Ishikawa (cell line): ENCODE results near the gene PDE11A.

Experiments used
- CEBPB ChIP-seq: IDR thresholded peaks from 2 replicates; pipeline ENCODE4 v1.6.1; 2012
- EP300 ChIP-seq: IDR thresholded peaks from 2 replicates; pipeline ENCODE4 v1.6.1; 2012; ENCODE audit warnings: borderline replicate concordance
- TEAD4 ChIP-seq: IDR thresholded peaks from 2 replicates; pipeline ENCODE4 v1.6.1; 2012
- ZBTB7A ChIP-seq: IDR thresholded peaks from 2 replicates; pipeline ENCODE4 v1.6.1; 2012; ENCODE audit warnings: low read depth
- TF ChIP-seq, protein P1 (sequence below): IDR thresholded peaks from 2 replicates; pipeline ENCODE4 v1.6.1; 2012
- TF ChIP-seq, protein P2 (sequence below): IDR thresholded peaks from 2 replicates; pipeline ENCODE4 v1.6.1; 2012; ENCODE audit warnings: low read depth, mild to moderate bottlenecking

GRCh38 chr2:177799531-177799930 is 273.0 kb downstream of the PDE11A start:
- TF ChIP-seq, protein P1, sequence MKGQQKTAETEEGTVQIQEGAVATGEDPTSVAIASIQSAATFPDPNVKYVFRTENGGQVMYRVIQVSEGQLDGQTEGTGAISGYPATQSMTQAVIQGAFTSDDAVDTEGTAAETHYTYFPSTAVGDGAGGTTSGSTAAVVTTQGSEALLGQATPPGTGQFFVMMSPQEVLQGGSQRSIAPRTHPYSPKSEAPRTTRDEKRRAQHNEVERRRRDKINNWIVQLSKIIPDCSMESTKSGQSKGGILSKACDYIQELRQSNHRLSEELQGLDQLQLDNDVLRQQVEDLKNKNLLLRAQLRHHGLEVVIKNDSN = no peak
- TF ChIP-seq EP300 (no peak), CEBPB (no peak), ZBTB7A (no peak), TEAD4 (no peak)
- TF ChIP-seq, protein P2, sequence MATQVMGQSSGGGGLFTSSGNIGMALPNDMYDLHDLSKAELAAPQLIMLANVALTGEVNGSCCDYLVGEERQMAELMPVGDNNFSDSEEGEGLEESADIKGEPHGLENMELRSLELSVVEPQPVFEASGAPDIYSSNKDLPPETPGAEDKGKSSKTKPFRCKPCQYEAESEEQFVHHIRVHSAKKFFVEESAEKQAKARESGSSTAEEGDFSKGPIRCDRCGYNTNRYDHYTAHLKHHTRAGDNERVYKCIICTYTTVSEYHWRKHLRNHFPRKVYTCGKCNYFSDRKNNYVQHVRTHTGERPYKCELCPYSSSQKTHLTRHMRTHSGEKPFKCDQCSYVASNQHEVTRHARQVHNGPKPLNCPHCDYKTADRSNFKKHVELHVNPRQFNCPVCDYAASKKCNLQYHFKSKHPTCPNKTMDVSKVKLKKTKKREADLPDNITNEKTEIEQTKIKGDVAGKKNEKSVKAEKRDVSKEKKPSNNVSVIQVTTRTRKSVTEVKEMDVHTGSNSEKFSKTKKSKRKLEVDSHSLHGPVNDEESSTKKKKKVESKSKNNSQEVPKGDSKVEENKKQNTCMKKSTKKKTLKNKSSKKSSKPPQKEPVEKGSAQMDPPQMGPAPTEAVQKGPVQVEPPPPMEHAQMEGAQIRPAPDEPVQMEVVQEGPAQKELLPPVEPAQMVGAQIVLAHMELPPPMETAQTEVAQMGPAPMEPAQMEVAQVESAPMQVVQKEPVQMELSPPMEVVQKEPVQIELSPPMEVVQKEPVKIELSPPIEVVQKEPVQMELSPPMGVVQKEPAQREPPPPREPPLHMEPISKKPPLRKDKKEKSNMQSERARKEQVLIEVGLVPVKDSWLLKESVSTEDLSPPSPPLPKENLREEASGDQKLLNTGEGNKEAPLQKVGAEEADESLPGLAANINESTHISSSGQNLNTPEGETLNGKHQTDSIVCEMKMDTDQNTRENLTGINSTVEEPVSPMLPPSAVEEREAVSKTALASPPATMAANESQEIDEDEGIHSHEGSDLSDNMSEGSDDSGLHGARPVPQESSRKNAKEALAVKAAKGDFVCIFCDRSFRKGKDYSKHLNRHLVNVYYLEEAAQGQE = no peak
